Neutrophil (primary cell): ENCODE data around the gene MCM6.

Source experiments
- H3K27ac ChIP-seq: fragments of 200-600 bp; sonication (generic); 2 replicates; pipeline ENCODE4 v1.5.1; 2016; ENCODE audit warnings: mild to moderate bottlenecking, moderate library complexity
- H3K27me3 ChIP-seq: fragments of 200-600 bp; sonication (generic); 2 replicates; pipeline ENCODE4 v1.6.0; 2016; ENCODE audit warnings: mild to moderate bottlenecking
- H3K36me3 ChIP-seq: fragments of 200-600 bp; sonication (generic); 2 replicates; pipeline ENCODE4 v1.5.1; 2017
- H3K4me1 ChIP-seq, 2 experiments: fragments of 200-600 bp in 1 of 2; sonication (generic) in 1 of 2; 1 replicate in 1 of 2; 2 replicates in 1 of 2; pipeline versions ENCODE4 v1.5.1 to v1.6.1; 2013 to 2016; ENCODE audit warnings: low read depth in 1 of 2, low read length in 1 of 2, mild to moderate bottlenecking in 1 of 2, moderate library complexity in 1 of 2; ENCODE audit not compliant: control insufficient read depth in 1 of 2, insufficient read depth in 1 of 2
- H3K4me3 ChIP-seq, 2 experiments: fragments of 200-600 bp in 1 of 2; sonication (generic) in 1 of 2; 1 replicate in 1 of 2; 2 replicates in 1 of 2; pipeline ENCODE4 v1.5.1; 2013 to 2016; ENCODE audit warnings: low read depth in 1 of 2, low read length in 1 of 2, mild to moderate bottlenecking in 1 of 2, moderate library complexity in 1 of 2
- H3K9me3 ChIP-seq: fragments of 200-600 bp; sonication (generic); 2 replicates; pipeline ENCODE4 v1.5.1; 2016
- CTCF ChIP-seq: fragments of 200-600 bp; sonication (generic); IDR thresholded peaks from 2 replicates; pipeline ENCODE4 v1.5.1; 2016; ENCODE audit warnings: antibody characterized with exemption

MCM6 gene

DNA sequence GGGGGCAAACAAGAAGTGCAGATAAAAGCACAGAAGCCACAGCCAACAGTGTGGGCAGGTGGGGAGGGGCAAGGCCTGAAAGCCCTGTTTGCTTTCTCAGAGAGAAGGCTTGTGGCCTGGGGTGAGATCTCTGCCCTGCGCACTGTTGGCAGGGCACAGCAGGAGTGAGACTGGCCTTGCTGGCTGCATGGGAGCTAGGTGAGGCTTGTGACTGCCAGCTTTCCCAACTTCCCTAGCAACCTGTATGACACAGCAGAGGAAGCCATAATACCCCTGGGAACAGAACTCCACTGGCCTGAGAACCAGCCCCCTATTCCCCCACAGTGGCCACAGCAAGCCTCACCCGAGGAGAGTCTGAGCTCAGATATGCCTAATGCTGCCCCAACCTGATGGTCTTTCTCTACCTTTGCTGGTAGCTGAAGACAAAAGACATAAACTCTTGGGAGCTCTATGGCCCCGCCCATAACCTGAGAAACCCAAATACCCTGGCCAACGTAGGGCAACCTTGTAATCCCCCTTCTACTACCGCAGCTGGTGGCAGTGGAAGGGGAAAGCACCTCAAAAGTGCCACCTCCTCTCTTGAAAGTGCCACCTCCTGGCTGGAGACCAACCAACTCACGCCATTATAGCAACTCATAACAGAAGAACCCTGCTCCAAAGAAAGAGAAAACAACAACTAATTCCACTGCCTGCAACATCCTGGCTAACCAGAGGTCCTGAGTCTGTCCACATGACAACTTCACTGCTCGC is 83.7 kb downstream of the MCM6 start:
- H3K36me3 ChIP-seq = peaks cover 8% of the 10 kb centered on the region
- H3K27ac ChIP-seq = no peak overlapping the region
- TF ChIP-seq CTCF = no peak

DNA sequence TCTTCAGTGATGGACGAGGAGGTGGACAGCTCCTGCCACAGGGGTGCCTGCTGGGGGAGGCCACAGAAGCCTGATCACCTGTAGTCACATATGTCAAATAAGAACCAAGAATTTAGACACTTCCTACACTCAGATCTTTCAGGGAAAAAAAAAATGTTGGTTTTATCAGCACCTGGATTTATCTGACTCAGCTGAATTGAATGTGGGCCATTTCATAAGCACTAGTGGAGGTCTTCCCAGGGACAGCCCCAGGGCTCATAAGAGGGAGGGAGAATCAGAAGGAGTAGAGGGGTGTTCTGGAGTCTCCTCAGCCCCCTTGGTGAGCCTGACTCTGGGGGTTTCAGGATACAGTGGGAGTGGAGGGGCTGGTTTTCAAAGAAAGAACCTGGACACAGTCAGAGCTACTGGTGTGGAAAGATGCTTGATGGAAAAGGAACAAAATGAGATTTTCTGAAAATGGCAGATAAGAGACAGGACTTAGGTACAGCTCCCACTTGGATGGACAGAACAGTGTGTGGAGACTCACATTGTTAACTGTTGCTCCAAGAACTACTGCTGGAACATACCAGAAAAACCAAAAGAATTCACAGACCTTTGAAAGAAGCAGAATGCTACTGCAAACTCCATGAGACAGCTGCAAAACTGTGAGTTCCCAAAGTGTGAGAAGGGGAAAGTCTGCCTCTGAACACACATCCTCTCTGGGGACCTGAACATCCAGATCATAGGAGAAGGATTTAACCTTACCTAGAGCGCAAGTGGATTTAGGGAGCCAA is 84.6 kb downstream of the MCM6 start:
- TF ChIP-seq CTCF = no peak
- Histone ChIP-seq H3K27me3 (peaks cover 10% of the 10 kb centered on the region), H3K4me3 (no peak overlapping the region), H3K4me1 (no peaks in the 10 kb centered on the region), H3K36me3 (peaks cover 15% of the 10 kb centered on the region), H3K9me3 (no peaks in the 10 kb centered on the region), H3K27ac (no peak overlapping the region)

More for the DNA sequence above, 83.7 kb downstream of the MCM6 start:
- Histone ChIP-seq H3K27me3 (peaks cover 10% of the 10 kb centered on the region), H3K9me3 (no peaks in the 10 kb centered on the region), H3K4me1 (peaks cover 0 to 4% of the 10 kb centered on the region in 2 experiments), H3K4me3 (no peak overlapping the region)

GRCh38 chr2:135790423-135790822 is 85.8 kb downstream of the MCM6 start:
- H3K27me3 ChIP-seq = peaks cover 10% of the 10 kb centered on the region
- peaks cover 21% of the 10 kb centered on the region for H3K36me3 ChIP-seq
- H3K27ac ChIP-seq = no peak overlapping the region
- no peaks in the 10 kb centered on the region for H3K4me1 ChIP-seq
- no peak for TF ChIP-seq CTCF
- no peak overlapping the region for H3K4me3 ChIP-seq
- no peaks in the 10 kb centered on the region for H3K9me3 ChIP-seq
